SK-N-SH (cell line): ENCODE data around the gene HOXB5. TPM values are rescaled to one million over a fixed set of nuclear protein-coding genes. Genes with fewer than 3 reads are reported as not detected.

Source experiments
- CTCF ChIA-PET: fragments of 300-600, 350-600 bp; formaldehyde crosslinking; extraction: SDS; loops from one replicate; lab custom pipeline; 2021; lab: Yijun Ruan, JAX
- POLR2A ChIA-PET: fragments of 350-600 bp; sonication (Branson Sonifier 250); formaldehyde crosslinking; extraction: SDS; loops from one replicate; lab custom pipeline; 2020; ENCODE audit warnings: antibody characterized with exemption, inconsistent platforms; lab: Yijun Ruan, JAX
- DNase-seq: peaks from one replicate; pipeline ENCODE4 v3.0.0; 2012
- H2AFZ ChIP-seq: fragments of 200-600 bp; sonication (generic); 2 replicates; pipeline ENCODE4 v1.8.1; 2016; ENCODE audit warnings: antibody characterized with exemption, mild to moderate bottlenecking, low read depth
- H3F3A ChIP-seq: fragments of 200-600 bp; sonication (generic); replicated peaks from 2 replicates; pipeline ENCODE3; 2016; ENCODE audit warnings: antibody characterized with exemption, mild to moderate bottlenecking; ENCODE audit not compliant: insufficient read depth
- H3K27ac ChIP-seq, 2 experiments: fragments of 200-500 bp in 1 of 2; fragments of 200-600 bp in 1 of 2; sonication (Bioruptor generic) in 1 of 2; sonication (generic), shearing (Covaris generic) in 1 of 2; 2 replicates each; pipeline versions ENCODE4 v1.5.1 to v1.6.1; 2014 to 2016; ENCODE audit warnings: low read depth in 2 of 2, inconsistent platforms in 1 of 2, low read length in 1 of 2, mild to moderate bottlenecking in 1 of 2, mixed read lengths in 1 of 2
- H3K27me3 ChIP-seq: fragments of 200-600 bp; sonication (generic), shearing (Covaris generic); 2 replicates; pipeline ENCODE4 v1.6.1; 2016; ENCODE audit warnings: mixed run types; ENCODE audit not compliant: insufficient read depth
- H3K36me3 ChIP-seq, 2 experiments: fragments of 200-500 bp in 1 of 2; fragments of 200-600 bp in 1 of 2; sonication (Bioruptor generic) in 1 of 2; sonication (generic) in 1 of 2; replicated peaks in 1 of 2; 2 replicates each; pipeline versions ENCODE3 to v1.5.1; 2014 to 2016; ENCODE audit warnings: low read length in 1 of 2, mild to moderate bottlenecking in 1 of 2; ENCODE audit not compliant: insufficient read depth in 2 of 2, control insufficient read depth in 1 of 2
- H3K4me1 ChIP-seq, 2 experiments: fragments of 200-500 bp in 1 of 2; fragments of 200-600 bp in 1 of 2; sonication (Bioruptor generic) in 1 of 2; sonication (generic), shearing (Covaris generic) in 1 of 2; 2 replicates each; pipeline versions ENCODE4 v1.5.1 to v1.6.1; 2014 to 2016; ENCODE audit warnings: low read depth in 1 of 2, low read length in 1 of 2, mixed run types in 1 of 2; ENCODE audit not compliant: insufficient read depth in 2 of 2, control insufficient read depth in 1 of 2
- H3K4me2 ChIP-seq: fragments of 200-600 bp; sonication (generic), shearing (Covaris generic); 2 replicates; pipeline ENCODE4 v1.6.1; 2017; ENCODE audit warnings: mixed run types
- H3K4me3 ChIP-seq, 2 experiments: fragments of 200-500 bp in 1 of 2; fragments of 200-600 bp in 1 of 2; sonication (Bioruptor generic) in 1 of 2; sonication (generic), shearing (Covaris generic) in 1 of 2; 2 replicates each; pipeline versions ENCODE4 v1.5.1 to v1.8.1; 2014 to 2016; ENCODE audit warnings: low read depth in 2 of 2, inconsistent platforms in 1 of 2, low read length in 1 of 2, mild to moderate bottlenecking in 1 of 2, mixed read lengths in 1 of 2, moderate library complexity in 1 of 2
- H3K79me2 ChIP-seq: fragments of 200-600 bp; sonication (generic); 2 replicates; pipeline ENCODE4 v1.8.1; 2017; ENCODE audit warnings: mild to moderate bottlenecking; ENCODE audit not compliant: insufficient read depth
- H3K9ac ChIP-seq: fragments of 200-600 bp; sonication (generic); 2 replicates; pipeline ENCODE4 v1.6.1; 2017; ENCODE audit warnings: mixed run types
- H3K9me2 ChIP-seq: fragments of 200-600 bp; sonication (generic); 2 replicates; pipeline ENCODE4 v1.6.1; 2017; ENCODE audit warnings: mixed run types
- H3K9me3 ChIP-seq: fragments of 200-600 bp; sonication (generic); 2 replicates; pipeline ENCODE4 v1.6.1; 2017; ENCODE audit warnings: mixed run types, mild to moderate bottlenecking, moderate library complexity
- H4K20me1 ChIP-seq: fragments of 200-600 bp; sonication (generic); 2 replicates; pipeline ENCODE4 v1.6.1; 2017; ENCODE audit warnings: mild to moderate bottlenecking, mixed run types; ENCODE audit not compliant: insufficient read depth
- ELF1 ChIP-seq: IDR thresholded peaks from 2 replicates; pipeline ENCODE4 v1.4.0; 2012
- EP300 ChIP-seq, 2 experiments: IDR thresholded peaks; 2 replicates each; pipeline versions ENCODE4 v1.4.0 to v1.6.1; 2012; ENCODE audit warnings: borderline replicate concordance in 1 of 2, low read depth in 1 of 2, low read length in 1 of 2
- EZH2phosphoT487 ChIP-seq: fragments of 200-600 bp; sonication (generic); IDR thresholded peaks from 2 replicates; pipeline ENCODE4 v1.6.1; 2017; ENCODE audit warnings: low read depth, mixed run types, mild to moderate bottlenecking, antibody characterized with exemption, moderate library complexity, borderline replicate concordance
- FOSL2 ChIP-seq: IDR thresholded peaks from 2 replicates; pipeline ENCODE4 v1.4.0; 2012; ENCODE audit warnings: low read depth, mild to moderate bottlenecking, moderate library complexity, borderline replicate concordance
- MEF2A ChIP-seq: IDR thresholded peaks from 2 replicates; pipeline ENCODE4 v1.4.0; 2012; ENCODE audit warnings: low read depth, borderline replicate concordance
- RAD21 ChIP-seq: IDR thresholded peaks from 2 replicates; pipeline ENCODE4 v1.6.1; 2012; ENCODE audit warnings: mild to moderate bottlenecking, low read length
- RFX5 ChIP-seq: IDR thresholded peaks from 2 replicates; pipeline ENCODE4 v1.6.1; 2012; ENCODE audit warnings: mild to moderate bottlenecking, improper control_type of control experiment, low read length
- RXRA ChIP-seq: IDR thresholded peaks from 2 replicates; pipeline ENCODE4 v1.4.0; 2012; ENCODE audit warnings: low read depth, mild to moderate bottlenecking, borderline replicate concordance
- SIN3A ChIP-seq: IDR thresholded peaks from 2 replicates; pipeline ENCODE4 v1.6.1; 2012; ENCODE audit warnings: low read depth, mild to moderate bottlenecking, low read length, moderate library complexity, borderline replicate concordance
- SMC3 ChIP-seq: IDR thresholded peaks from 2 replicates; pipeline ENCODE4 v1.6.1; 2012; ENCODE audit warnings: low read depth, low read length, improper control_type of control experiment
- TAF1 ChIP-seq: IDR thresholded peaks from 2 replicates; pipeline ENCODE4 v1.6.1; 2012; ENCODE audit warnings: low read depth, mild to moderate bottlenecking, low read length, moderate library complexity, borderline replicate concordance
- TCF12 ChIP-seq: IDR thresholded peaks from 2 replicates; pipeline ENCODE4 v1.4.0; 2012
- USF1 ChIP-seq: IDR thresholded peaks from 2 replicates; pipeline ENCODE4 v1.4.0; 2012; ENCODE audit warnings: low read depth, borderline replicate concordance
- WGBS: methylation state at CpG from one replicate; pipeline ENCODE4 v1.1.6; 2017; ENCODE audit warnings: low lambda C conversion rate; 5-methylcytosine and 5-hydroxymethylcytosine counted together
- polyA plus RNA-seq, 3 experiments: library from polyadenylated mRNA; depleted of rRNA; stranded (reverse); fragments of >200 nt; gene quantifications; 2 replicates each; pipeline ENCODE4 v1.2.3, GENCODE V29; 2012
- TF ChIP-seq, protein P1 (sequence below): fragments of 200-600 bp; sonication (generic); IDR thresholded peaks from 2 replicates; pipeline ENCODE4 v1.6.1; 2017; ENCODE audit warnings: antibody characterized with exemption, mild to moderate bottlenecking, moderate library complexity
- TF ChIP-seq, protein P2 (sequence below): IDR thresholded peaks from 2 replicates; pipeline ENCODE4; 2012

Gene HOXB5
- polyA plus RNA-seq, 1 of the 3 experiments (the other 2 are of a cell fraction), result not detected

DNA sequence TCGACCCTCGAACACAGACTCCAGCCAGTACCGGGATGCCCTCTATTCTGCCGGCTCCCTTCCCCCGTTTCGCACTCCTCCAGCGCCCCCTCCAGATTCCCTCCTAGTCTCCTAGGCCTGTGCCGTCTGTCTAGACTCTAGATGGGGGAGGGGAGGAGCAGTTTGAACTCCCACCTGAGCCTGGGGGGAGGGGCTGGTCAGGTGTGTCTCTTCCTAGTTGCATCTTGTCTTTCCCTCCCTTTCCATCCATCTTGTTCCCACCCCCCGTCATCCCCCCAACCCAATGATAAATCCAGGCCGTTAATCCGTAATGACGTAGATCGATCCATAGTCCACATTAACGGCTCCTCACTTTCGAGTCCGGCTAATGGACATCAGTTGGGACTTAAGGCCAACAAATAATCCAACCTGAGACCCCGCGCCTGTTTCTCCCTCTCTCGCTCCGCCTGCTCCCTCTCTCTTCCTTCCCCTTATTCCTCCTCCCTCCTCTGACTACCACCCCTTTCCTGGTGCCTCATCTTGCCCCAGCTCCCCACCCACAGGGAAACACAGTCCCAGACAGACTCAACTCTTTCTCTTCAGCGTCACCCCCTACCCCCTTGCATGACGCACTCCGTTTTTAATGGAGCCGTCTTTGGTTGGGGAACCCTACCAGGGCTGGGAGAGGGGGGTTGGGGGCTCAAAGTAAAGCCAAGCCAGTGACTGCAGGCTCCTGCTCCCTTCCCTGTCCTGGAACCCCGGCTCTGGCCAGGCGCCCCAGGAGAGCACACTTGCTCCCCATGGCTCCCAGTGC is 3.4 kb upstream of the HOXB5 start:
- Histone ChIP-seq H3K9ac (no peak overlapping the region), H3K4me3 (no peak overlapping the region), H3K27ac (no peak overlapping the region), H3K4me1 (0 out of 4 replicates have a peak, but pooled peaks cover 0 to 4% of the 10 kb centered on the region in 2 experiments), H3K4me2 (no peak overlapping the region), H3K27me3 (peaks cover 98% of the 10 kb centered on the region), H3K9me3 (no peaks in the 10 kb centered on the region), H3F3A (peaks cover 4% of the 10 kb centered on the region), H4K20me1 (peaks cover 20% of the 10 kb centered on the region; the same call in 1 of the 2 replicates), H3K36me3 (no peaks in the 10 kb centered on the region), H3K79me2 (no peaks in the 10 kb centered on the region), H2AFZ (no peak overlapping the region), H3K9me2 (no peaks in the 10 kb centered on the region)
- POLR2A ChIA-PET, result no interaction called here
- DNase-seq, result no peak
- TF ChIP-seq EZH2phosphoT487 (no peak), ELF1 (no peak), RFX5 (no peak), USF1 (no peak)
- TF ChIP-seq, protein P1, sequence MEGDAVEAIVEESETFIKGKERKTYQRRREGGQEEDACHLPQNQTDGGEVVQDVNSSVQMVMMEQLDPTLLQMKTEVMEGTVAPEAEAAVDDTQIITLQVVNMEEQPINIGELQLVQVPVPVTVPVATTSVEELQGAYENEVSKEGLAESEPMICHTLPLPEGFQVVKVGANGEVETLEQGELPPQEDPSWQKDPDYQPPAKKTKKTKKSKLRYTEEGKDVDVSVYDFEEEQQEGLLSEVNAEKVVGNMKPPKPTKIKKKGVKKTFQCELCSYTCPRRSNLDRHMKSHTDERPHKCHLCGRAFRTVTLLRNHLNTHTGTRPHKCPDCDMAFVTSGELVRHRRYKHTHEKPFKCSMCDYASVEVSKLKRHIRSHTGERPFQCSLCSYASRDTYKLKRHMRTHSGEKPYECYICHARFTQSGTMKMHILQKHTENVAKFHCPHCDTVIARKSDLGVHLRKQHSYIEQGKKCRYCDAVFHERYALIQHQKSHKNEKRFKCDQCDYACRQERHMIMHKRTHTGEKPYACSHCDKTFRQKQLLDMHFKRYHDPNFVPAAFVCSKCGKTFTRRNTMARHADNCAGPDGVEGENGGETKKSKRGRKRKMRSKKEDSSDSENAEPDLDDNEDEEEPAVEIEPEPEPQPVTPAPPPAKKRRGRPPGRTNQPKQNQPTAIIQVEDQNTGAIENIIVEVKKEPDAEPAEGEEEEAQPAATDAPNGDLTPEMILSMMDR, result no peak
- TF ChIP-seq, protein P2, sequence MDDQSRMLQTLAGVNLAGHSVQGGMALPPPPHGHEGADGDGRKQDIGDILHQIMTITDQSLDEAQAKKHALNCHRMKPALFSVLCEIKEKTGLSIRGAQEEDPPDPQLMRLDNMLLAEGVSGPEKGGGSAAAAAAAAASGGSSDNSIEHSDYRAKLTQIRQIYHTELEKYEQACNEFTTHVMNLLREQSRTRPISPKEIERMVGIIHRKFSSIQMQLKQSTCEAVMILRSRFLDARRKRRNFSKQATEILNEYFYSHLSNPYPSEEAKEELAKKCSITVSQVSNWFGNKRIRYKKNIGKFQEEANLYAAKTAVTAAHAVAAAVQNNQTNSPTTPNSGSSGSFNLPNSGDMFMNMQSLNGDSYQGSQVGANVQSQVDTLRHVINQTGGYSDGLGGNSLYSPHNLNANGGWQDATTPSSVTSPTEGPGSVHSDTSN, result no peak
- CTCF ChIA-PET, result interaction anchor here (0.6 to 1.6 kb wide), 2 partner anchors 10 to 22 kb away, joined by 3 to 6 read pairs; no protein-coding TSS in a partner anchor
- 22% methylated on average over 25 of the region's 26 CpGs for WGBS

GRCh38 chr17:48596000-48596734 is 2.6 kb upstream of the HOXB5 start:
- no peak overlapping the region for H3K27ac ChIP-seq
- no peak overlapping the region for H3K4me2 ChIP-seq
- H3K4me3 ChIP-seq, result no peak overlapping the region
- H3F3A ChIP-seq, result peaks cover 4% of the 10 kb centered on the region
- peaks cover 14% of the 10 kb centered on the region; the same call in 1 of the 2 replicates for H4K20me1 ChIP-seq
- H3K9me2 ChIP-seq, result no peaks in the 10 kb centered on the region
- no peak for DNase-seq
- WGBS, result 11% methylated on average over 43 of the region's 54 CpGs
- TF ChIP-seq EP300 (IDR thresholded peaks at IDR 0.05; ENCODE audit: borderline replicate concordance in 1 of 2, low read depth in 1 of 2, low read length in 1 of 2) (no peak), SIN3A (no peak), EZH2phosphoT487 (no peak), ELF1 (no peak), MEF2A (no peak), FOSL2 (no peak), RXRA (no peak), SMC3 (no peak), TAF1 (no peak), TCF12 (no peak), RAD21 (no peak)
- TF ChIP-seq, protein P2, result no peak
- TF ChIP-seq, protein P1, result no peak
- H3K27me3 ChIP-seq, result peaks cover 98% of the 10 kb centered on the region
- no peaks in the 10 kb centered on the region for H3K9me3 ChIP-seq
- H3K9ac ChIP-seq, result no peak overlapping the region
- H3K79me2 ChIP-seq, result no peaks in the 10 kb centered on the region
- H2AFZ ChIP-seq, result no peak overlapping the region
- ChIA-PET POLR2A (no interaction called here), CTCF (interaction anchor here (0.6 to 3.7 kb wide), 7 partner anchors 10 to 440 kb away, joined by 3 to 20 read pairs (median 4); partner anchors contain the start of gene HOXB8)
- no peaks in the 10 kb centered on the region for H3K36me3 ChIP-seq
- H3K4me1 ChIP-seq, result 0 out of 4 replicates have a peak, but pooled peaks cover 0 to 4% of the 10 kb centered on the region in 2 experiments
